Hematopoietic multipotent progenitor cell treated with erythropoietin and hydrocortisone succinate and interleukin-3 and kit ligand, for 15 days (in vitro differentiated cells): Measurements from ENCODE around the gene LMF1.

Experiments used
- DNase-seq: peaks from one replicate; pipeline ENCODE4 v3.0.0-alpha.2; 2015; ENCODE audit warnings: low spot score

Gene LMF1

GRCh38 chr16:881219-882097 lies 89.3 kb downstream of the LMF1 start:
- no peak for DNase-seq

DNA sequence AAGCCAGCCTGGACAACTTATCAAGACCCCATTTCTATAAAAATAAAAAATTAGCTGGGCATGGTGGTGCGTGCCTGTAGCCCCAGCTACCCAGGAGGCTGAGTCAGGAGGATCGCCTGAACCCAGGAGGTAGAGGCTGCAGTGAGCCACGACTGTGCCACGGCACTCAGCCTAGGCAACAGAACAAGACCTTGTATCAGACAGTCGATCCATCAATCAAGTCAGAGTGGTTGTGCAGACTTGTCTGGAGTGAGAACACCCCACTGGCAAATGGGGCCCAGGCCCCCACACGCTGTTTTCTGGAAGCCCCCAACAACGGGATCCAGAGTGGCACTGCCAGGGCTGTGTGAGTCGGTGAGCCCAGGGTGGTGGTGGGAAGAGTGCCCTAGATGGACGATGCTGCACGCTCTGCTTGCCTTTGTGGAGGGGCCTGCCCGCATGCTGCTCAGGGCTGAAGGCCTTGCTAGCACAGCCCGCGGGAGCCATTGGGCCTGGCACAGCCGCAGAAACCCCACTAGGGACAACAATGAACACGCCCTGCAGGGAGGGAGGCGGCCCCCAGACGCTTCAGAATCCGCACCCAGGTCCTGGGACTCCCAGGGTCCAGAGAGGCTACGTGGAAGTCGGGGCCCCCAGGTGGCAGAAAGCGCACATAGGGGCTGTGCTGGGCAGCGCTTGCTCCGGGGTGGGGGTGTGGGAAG lies 90.2 kb downstream of the LMF1 start:
- no peak for DNase-seq

- DNase-seq, result no peak
These were observed 90.8 kb downstream of the LMF1 start for GRCh38 chr16:879986-880385.

DNA sequence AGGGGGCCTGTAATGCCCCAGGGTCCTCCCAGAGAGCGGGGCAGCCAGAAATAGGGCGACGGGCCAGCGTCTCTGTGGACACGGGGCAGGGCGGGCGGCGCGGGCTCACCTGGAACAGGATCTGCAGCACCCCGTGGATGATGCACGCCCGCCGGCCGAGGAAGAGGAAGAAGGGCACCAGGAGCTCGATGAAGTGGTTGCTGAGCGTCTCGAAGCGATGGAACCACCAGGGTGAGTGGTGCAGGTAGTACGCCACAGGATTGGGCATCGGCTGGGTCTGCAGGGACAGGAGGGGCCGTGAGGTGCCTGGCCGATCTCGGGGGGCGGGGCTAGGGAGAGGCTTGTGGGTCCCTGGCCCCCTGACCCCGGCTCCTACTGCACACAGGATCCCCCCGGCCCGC lies 91.3 kb downstream of the LMF1 start:
- no peak for DNase-seq

DNA sequence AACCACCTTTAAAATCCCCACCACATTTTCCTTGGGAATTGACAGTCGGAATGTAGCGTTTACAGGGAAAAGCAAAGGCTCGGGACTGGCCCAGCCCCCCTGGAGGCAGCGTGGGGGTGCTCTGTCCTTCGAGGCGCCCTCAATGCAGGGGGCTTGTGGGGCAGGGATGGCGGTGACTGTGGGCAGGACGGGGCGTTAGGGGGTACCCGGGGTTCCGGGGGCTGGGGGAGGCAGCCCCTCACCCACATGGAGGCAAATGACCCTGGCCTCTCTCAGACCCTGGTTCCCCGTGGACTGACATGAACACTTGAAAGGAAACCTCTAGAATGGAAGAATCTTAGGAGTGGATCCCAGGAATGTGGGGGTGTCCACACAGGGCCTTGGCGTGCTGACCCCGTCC lies 91.9 kb downstream of the LMF1 start:
- DNase-seq, result no peak

DNA sequence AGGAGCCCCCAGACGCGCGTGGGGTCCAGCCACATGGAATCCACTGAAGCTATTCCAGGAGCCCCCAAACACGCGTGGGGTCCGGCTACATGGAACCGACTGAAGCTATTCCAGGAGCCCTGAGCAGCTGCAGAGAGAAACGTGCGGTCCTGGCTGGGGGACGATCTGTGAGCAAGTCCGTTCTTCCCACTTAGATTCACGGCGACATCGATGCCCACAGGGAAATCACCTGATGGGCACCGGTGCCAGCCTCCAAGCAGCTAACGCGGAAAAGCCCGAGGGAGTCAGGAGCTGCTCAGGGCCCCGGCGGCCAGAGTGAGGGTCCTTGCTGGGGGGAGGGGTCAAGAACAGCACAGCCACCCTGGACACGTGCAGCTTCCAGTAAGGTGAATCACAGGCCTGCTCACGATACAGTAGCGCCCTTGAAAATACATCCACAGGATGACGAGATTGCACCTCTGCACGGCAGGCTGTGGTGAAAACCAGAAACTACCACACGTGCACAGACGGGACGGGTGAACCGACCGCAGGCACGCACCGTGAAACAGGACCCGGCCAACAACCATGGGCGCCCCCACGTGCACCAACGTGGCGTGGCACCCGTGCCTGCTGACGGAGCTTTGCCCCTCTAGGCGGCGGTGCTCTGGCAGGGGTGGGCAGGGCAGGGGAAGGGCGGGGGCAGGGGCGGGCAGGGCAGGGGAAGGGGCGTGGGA lies 92.6 kb downstream of the LMF1 start:
- DNase-seq, result no peak

GRCh38 chr16:877242-878071 lies 93.3 kb downstream of the LMF1 start:
- no peak for DNase-seq

GRCh38 chr16:876523-877241 lies 94.1 kb downstream of the LMF1 start:
- no peak for DNase-seq

DNA sequence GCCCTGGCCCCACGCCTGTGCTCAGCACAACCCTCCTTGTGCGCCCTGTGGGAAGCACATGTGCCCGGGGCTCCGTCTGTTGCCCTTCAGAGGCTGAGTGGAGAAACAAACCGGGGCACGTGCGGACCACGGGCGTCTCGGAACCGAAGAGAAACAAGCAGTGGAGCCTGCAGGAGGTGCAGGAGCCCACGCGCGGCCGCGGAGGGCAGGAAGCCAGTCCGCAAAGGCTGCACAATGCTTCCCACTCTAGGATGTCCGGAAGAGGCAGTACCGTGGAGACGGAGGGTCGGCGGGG lies 94.8 kb downstream of the LMF1 start:
- no peak for DNase-seq

DNA sequence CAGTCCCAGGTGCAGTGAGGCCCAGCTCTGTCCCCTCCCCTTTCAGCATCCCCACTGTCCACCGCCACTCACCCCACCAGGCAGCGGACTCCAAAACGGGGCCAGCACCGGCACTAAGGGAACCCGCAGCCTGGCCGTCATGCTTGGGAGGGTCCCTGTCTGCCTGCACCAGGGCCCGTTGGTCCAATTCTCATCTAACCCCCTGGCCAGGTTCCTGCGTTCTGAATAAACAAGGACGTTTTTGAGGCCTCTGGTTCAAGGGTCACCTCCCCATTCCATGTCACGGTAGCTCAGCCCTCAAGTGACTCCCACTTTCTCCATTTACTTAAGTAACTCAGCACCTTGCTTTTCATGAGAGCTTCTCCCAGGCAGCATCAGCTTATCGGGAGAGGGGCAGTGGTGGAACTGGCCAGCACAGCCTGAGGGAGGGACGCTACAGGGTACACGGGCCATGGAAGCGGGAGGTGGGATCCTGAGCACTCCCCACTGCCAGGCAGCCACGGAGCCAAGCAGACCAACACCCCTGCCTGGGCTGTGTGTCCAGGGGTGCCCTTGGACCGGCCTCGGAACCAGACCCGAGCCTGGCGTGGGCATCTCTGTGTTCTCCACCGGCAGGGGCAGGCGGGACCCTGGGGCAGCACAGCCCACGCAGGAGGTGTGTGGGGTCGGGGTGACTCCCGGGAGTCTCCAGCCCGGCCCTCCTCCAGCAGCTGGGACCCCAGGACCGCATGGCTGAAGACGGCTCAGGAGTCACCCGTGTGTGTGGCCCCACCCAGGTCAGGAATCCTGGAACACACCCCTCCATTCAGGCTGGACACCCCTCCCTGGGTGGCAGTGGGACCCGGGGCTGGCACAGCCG lies 95.4 kb downstream of the LMF1 start:
- no peak for DNase-seq

- no peak for DNase-seq
These were observed 96.2 kb downstream of the LMF1 start for GRCh38 chr16:874366-875181.

DNA sequence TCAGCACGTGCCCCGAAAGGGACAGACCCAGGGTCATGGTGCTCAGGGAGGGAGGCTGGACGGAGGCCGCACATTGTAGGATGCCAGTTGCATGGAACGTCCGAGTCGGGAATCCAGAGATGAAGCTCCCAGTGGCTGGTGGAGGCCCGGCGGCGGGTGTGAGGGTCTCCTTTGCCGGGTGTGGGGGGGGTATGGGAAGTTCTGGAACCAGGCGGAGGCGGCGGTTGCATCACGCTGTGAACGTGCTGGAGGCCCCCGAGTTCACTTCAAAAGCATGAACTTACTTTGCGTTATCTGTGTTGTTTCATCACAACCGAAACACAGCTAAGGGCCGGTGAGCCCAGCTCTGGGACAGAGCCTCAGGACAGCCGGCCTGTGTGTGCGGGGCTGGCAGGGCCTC lies 96.9 kb downstream of the LMF1 start:
- no peak for DNase-seq

DNA sequence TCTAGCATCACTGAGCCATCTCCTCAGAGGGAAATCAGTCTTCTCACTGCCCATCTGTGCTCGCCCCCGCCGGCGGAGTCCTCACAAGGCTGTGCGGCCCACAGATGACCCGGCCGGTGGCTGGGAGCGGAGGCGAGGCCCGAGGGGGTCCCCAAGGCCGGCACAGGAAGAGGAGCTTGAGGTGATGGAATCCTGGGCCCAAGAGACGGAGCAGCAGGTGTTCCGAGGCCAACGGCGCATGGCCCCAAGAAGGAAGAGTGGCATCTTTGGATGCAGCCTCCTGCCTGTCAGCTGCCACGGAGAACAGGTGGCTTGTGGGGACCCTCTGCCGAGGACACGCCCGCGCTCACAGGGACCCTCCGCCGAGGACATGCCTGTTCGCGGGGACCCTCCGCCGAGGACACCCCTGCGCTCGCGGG lies 97.5 kb downstream of the LMF1 start:
- no peak for DNase-seq

DNA sequence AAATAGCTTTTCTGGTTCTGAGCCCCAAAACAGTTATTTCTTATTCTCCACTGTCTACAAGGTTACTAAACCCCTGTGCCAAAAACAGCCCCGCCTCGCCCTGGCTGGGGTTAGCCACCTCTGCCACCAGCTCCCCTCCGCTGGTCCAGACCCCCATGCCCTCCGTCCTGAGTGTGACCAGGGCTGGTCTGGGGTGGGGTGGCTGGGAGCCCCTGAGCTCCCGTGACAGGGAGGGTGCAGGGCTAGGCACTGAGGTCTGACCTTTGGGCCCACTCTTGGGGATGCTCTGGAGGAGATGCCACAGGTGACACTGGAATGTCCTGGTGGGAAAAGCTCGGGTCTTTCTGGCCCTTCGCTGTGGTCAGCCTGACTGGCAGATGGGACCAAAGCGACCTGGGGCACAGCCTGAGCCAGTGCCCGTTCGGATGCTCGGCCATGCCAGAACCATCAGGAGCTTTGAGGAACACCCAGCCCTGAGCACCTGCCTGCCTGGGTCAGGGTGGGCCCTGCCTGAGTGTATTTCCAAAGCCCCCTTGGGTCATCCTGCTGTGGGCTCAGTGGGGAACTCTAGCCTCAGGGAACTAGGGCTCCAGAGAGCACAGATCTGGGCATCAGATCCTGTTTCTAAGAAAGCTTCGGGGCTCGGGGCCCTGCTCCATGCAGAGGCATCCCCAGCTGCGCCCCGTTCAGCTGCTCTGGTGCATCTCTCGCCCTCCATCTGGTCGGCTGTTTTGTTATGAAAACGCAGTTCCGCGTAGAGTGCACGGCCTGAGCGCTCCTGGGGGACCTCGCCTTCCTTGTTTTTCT lies 98.1 kb downstream of the LMF1 start:
- no peak for DNase-seq

DNA sequence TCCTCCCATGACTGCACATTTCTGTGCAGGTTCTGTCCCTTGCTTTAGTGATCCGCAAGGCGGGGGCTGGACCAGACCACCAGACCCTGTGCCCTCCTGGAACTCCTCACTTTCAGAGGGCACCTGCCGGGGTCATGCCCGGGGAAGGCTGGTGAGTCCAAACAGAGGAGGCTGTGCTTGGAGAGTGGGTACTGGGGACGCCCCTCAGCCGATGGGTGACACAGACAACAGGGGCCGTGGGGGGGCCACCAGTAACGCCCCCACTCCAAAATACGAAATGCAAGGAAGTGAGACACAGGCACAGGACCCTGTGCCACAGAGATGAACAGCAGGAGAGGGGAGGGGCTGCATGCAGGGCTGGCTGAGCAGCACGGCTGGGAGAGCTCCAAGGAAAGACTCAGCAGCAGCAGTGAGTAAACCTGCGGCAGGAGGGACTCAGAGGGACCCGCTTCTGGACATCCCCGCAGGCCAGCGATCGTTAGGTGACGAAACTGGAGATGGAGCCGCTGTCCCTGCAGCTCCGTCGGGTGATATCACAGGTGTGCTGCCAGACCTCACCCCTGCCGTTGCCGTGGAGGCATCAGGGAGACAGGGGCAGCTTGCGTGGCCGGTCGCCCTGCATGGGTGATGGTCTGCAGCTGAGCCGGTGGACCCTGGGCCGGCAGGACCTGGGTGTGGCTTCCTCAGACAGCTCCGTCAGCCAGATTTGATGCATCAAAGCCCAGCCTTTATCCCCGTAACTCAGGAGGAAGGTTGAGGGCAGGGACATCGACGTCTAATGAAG lies 99.0 kb downstream of the LMF1 start:
- no peak for DNase-seq

- DNase-seq, result no peak
These were observed 99.8 kb downstream of the LMF1 start for GRCh38 chr16:870856-871561.
